ENCODE results near the gene VPS26C. TPM values are rescaled to one million over a fixed set of nuclear protein-coding genes. Genes with fewer than 3 reads are reported as not detected.

Gene VPS26C
- total and polyA plus RNA-seq, 9 of the 15 experiments (the other 6 are each of a cell fraction or from before 2014, with no cell fraction given) = 32.8 to 48.7 (median 42.1) TPM

DNA sequence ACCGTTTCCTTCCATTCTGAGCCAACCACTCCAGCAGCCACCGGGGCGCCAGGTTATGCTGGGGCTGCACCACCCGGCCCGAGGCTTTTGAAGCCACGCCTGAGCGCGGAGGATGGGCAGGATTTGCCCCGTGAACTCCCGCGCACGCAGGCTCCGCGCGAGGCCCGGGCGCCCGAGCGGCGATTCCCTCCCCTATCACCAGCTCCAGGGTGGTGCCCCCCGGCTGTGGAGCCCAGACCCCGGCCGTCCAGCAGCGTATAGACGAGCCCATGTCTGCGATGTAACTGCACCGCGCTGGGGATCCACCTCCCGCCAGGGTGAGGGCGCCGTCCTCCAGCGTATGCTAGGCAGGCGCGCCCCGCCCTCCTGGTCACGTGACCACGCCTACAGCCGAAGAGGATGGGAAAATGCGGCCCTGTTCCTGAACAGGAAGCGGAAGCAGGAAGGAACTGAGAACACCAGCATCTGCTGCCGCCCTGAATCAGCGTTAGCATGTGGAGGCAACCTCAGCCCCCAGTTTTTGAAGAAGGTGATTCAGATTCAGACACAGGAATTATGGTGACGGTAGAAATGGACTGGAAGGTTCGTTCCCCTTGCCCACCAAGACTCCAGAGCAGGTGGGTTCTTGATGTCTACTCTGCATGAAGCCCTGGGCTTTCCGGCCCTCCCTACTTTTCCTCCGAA lies 46.0 kb downstream of the VPS26C start (continued):
- TF ChIP-seq, protein P1, sequence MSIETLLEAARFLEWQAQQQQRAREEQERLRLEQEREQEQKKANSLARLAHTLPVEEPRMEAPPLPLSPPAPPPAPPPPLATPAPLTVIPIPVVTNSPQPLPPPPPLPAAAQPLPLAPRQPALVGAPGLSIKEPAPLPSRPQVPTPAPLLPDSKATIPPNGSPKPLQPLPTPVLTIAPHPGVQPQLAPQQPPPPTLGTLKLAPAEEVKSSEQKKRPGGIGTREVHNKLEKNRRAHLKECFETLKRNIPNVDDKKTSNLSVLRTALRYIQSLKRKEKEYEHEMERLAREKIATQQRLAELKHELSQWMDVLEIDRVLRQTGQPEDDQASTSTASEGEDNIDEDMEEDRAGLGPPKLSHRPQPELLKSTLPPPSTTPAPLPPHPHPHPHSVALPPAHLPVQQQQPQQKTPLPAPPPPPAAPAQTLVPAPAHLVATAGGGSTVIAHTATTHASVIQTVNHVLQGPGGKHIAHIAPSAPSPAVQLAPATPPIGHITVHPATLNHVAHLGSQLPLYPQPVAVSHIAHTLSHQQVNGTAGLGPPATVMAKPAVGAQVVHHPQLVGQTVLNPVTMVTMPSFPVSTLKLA (conservative IDR thresholded peaks at IDR 0.05) = peak; percentile 30 to 68; a peak in 2 of 4 replicates
- TF ChIP-seq ZNF23 (CRISPR knock-in tag; IDR thresholded peaks at IDR 0.05) = no peak
- TF ChIP-seq PURB (CRISPR knock-in tag; IDR thresholded peaks at IDR 0.05; ENCODE audit: low read depth) = no peak
- no peak for TF ChIP-seq ZNF785 (CRISPR knock-in tag; IDR thresholded peaks at IDR 0.05)
- TF ChIP-seq HCFC1 (IDR thresholded peaks at IDR 0.05; ENCODE audit: low read depth, low read length) = peak; percentile 52
- TF ChIP-seq, protein P2, sequence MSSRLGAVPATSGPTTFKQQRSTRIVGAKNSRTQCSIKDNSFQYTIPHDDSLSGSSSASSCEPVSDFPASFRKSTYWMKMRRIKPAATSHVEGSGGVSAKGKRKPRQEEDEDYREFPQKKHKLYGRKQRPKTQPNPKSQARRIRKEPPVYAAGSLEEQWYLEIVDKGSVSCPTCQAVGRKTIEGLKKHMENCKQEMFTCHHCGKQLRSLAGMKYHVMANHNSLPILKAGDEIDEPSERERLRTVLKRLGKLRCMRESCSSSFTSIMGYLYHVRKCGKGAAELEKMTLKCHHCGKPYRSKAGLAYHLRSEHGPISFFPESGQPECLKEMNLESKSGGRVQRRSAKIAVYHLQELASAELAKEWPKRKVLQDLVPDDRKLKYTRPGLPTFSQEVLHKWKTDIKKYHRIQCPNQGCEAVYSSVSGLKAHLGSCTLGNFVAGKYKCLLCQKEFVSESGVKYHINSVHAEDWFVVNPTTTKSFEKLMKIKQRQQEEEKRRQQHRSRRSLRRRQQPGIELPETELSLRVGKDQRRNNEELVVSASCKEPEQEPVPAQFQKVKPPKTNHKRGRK (tag; IDR thresholded peaks at IDR 0.05) = no peak
- peak; percentile 53 for TF ChIP-seq SRSF7 (optimal IDR thresholded peaks at IDR 0.05; ENCODE audit: low read depth, low read length)
- no peak for TF ChIP-seq PTRF (tag; IDR thresholded peaks at IDR 0.05)
- peak; percentile 38 for TF ChIP-seq KDM5B (IDR thresholded peaks at IDR 0.05; ENCODE audit: insufficient replicate concordance, low read depth, low read length)
- no peak for TF ChIP-seq BCOR (IDR thresholded peaks at IDR 0.05)
- TF ChIP-seq PHF8 (IDR thresholded peaks at IDR 0.05; ENCODE audit: borderline replicate concordance, low read length) = peak; percentile 56; the same call in 1 of the 2 replicates
- TF ChIP-seq U2AF1 (optimal IDR thresholded peaks at IDR 0.05; ENCODE audit: low read depth, low read length) = no peak
- TF ChIP-seq, protein P3, sequence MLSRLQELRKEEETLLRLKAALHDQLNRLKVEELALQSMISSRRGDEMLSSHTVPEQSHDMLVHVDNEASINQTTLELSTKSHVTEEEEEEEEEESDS (CRISPR knock-in tag; IDR thresholded peaks at IDR 0.05) = no peak
- no peak for TF ChIP-seq MCM5 (IDR thresholded peaks at IDR 0.05; ENCODE audit: low read depth)
- TF ChIP-seq ZNF407 (IDR thresholded peaks at IDR 0.05; ENCODE audit: low read depth) = no peak
- peak; percentile 79 for TF ChIP-seq POLR2A (conservative IDR thresholded peaks at IDR 0.05)
- TF ChIP-seq RBFOX2 (IDR thresholded peaks at IDR 0.05; ENCODE audit: low read depth, low read length) = peak; percentile 92
- no peak for TF ChIP-seq XRCC3 (IDR thresholded peaks at IDR 0.05)

Measured in K562 (cell line).